ENCODE measurements around the gene TFF3. TPM values are rescaled to one million over a fixed set of nuclear protein-coding genes. Genes with fewer than 3 reads are reported as not detected.

TFF3 gene
- total RNA-seq, 1 experiment from 2014 or later = not detected

GRCh38 chr21:42317826-42318746, 2.9 kb upstream of the TFF3 start:
- no TSS peak for BruUV-seq (replicated peaks)
- H3F3A ChIP-seq (ENCODE audit: insufficient read depth, low read depth) = no peaks in the 10 kb centered on the region
- TF ChIP-seq EZH2 (IDR thresholded peaks at IDR 0.05; ENCODE audit: low read depth) (no peak), CTCF (conservative IDR thresholded peaks at IDR 0.05) (no peak)
- no peaks in the 10 kb centered on the region for H4K20me1 ChIP-seq (ENCODE audit: insufficient read depth)
- H3K36me3 ChIP-seq (ENCODE audit: low read depth) = no peaks in the 10 kb centered on the region
- no peaks in the 10 kb centered on the region for H3K79me2 ChIP-seq (ENCODE audit: low read depth)
- no peak for DNase-seq
- no peaks in the 10 kb centered on the region for H3K9me2 ChIP-seq (ENCODE audit: insufficient read depth)
- intact Hi-C loops (cut with micrococcal nuclease; ENCODE audit: unreplicated experiment) = no loop called here
- no peaks in the 10 kb centered on the region for H3K27me3 ChIP-seq (ENCODE audit: insufficient read depth, low read depth)
- ChIA-PET CTCF (interaction anchor here (0.7 kb wide), 1 partner anchor 58 kb away, joined by 4 read pairs; no protein-coding TSS in a partner anchor), POLR2A (ENCODE audit: unreplicated experiment) (no interaction called here)
- no peak overlapping the region for H3K27ac ChIP-seq
- H3K9me3 ChIP-seq (ENCODE audit: insufficient read depth, low read depth) = no peaks in the 10 kb centered on the region
- H3K4me3 ChIP-seq = no peak overlapping the region
- H3K4me2 ChIP-seq = no peak overlapping the region
- no peaks in the 10 kb centered on the region for H3K4me1 ChIP-seq (replicated peaks; ENCODE audit: insufficient read depth)
- H2AFZ ChIP-seq = no peak overlapping the region

GRCh38 chr21:42317341-42317741, 2.1 kb upstream of the TFF3 start:
- CTCF ChIA-PET = no interaction called here

DNA sequence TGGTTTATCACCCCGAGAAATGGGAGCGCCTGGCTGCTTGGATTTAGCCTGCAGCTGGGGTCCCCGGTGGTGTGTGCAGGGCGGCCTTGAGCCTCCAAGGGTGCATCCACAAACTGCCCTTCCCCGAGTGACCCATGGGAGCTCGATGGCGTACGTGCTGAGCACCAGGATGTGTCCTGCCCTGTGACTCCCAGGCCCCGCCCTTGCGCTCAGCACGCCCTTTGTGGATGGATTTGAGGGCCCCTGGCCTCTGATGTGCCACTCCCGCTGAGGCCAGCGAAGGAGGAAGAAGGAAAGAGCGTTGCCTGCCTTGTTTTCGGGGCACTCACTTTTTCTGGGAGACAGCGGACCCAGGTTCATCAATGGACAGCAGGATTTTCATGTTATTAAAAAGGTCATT, 1.7 kb upstream of the TFF3 start:
- POLR2A ChIA-PET (ENCODE audit: unreplicated experiment) = no interaction called here

More at GRCh38 chr21:42317341-42317741, 2.1 kb upstream of the TFF3 start:
- Histone ChIP-seq H3K36me3 (ENCODE audit: low read depth) (no peaks in the 10 kb centered on the region), H3K27me3 (ENCODE audit: insufficient read depth, low read depth) (no peaks in the 10 kb centered on the region), H3K9me2 (ENCODE audit: insufficient read depth) (no peaks in the 10 kb centered on the region), H3K79me2 (ENCODE audit: low read depth) (no peaks in the 10 kb centered on the region), H3K4me1 (replicated peaks; ENCODE audit: insufficient read depth) (no peaks in the 10 kb centered on the region), H3K4me3 (no peak overlapping the region), H3K9me3 (ENCODE audit: insufficient read depth, low read depth) (no peaks in the 10 kb centered on the region), H4K20me1 (ENCODE audit: insufficient read depth) (no peaks in the 10 kb centered on the region), H2AFZ (no peak overlapping the region), H3K27ac (no peak overlapping the region), H3F3A (ENCODE audit: insufficient read depth, low read depth) (no peaks in the 10 kb centered on the region), H3K4me2 (no peak overlapping the region)
- BruUV-seq (replicated peaks) = no TSS peak
- intact Hi-C loops (cut with micrococcal nuclease; ENCODE audit: unreplicated experiment) = no loop called here
- no peak for DNase-seq
- TF ChIP-seq CTCF (conservative IDR thresholded peaks at IDR 0.05) (no peak), EZH2 (IDR thresholded peaks at IDR 0.05; ENCODE audit: low read depth) (no peak)
- POLR2A ChIA-PET (ENCODE audit: unreplicated experiment) = no interaction called here

More for the DNA sequence above, 1.7 kb upstream of the TFF3 start:
- H2AFZ ChIP-seq = no peak overlapping the region
- no peaks in the 10 kb centered on the region for H3F3A ChIP-seq (ENCODE audit: insufficient read depth, low read depth)
- no peaks in the 10 kb centered on the region for H3K36me3 ChIP-seq (ENCODE audit: low read depth)
- H3K27me3 ChIP-seq (ENCODE audit: insufficient read depth, low read depth) = no peaks in the 10 kb centered on the region
- no TSS peak for BruUV-seq (replicated peaks)
- H3K27ac ChIP-seq = no peak overlapping the region
- H3K4me2 ChIP-seq = no peak overlapping the region
- H3K4me1 ChIP-seq (replicated peaks; ENCODE audit: insufficient read depth) = no peaks in the 10 kb centered on the region
- CTCF ChIA-PET = no interaction called here
- no peak overlapping the region for H3K4me3 ChIP-seq
- no peaks in the 10 kb centered on the region for H3K79me2 ChIP-seq (ENCODE audit: low read depth)
- no peak for TF ChIP-seq EZH2 (IDR thresholded peaks at IDR 0.05; ENCODE audit: low read depth)
- TF ChIP-seq CTCF (conservative IDR thresholded peaks at IDR 0.05) = no peak
- no peaks in the 10 kb centered on the region for H3K9me2 ChIP-seq (ENCODE audit: insufficient read depth)
- no peak for DNase-seq
- H3K9me3 ChIP-seq (ENCODE audit: insufficient read depth, low read depth) = no peaks in the 10 kb centered on the region
- no peaks in the 10 kb centered on the region for H4K20me1 ChIP-seq (ENCODE audit: insufficient read depth)
- intact Hi-C loops (cut with micrococcal nuclease; ENCODE audit: unreplicated experiment) = no loop called here
